ENCODE results near the gene TMPRSS11A. TPM values are rescaled to one million over a fixed set of nuclear protein-coding genes. Genes with fewer than 3 reads are reported as not detected.

TMPRSS11A gene
- total RNA-seq, 1 donor from 2014 or later: not detected

GRCh38 chr4:67940506-67940905 is 22.8 kb downstream of the TMPRSS11A start:
- H3K27ac Mint-ChIP-seq (ENCODE audit: unreplicated experiment): no peak overlapping the region
- TF ChIP-seq CTCF (IDR thresholded peaks at IDR 0.05; ENCODE audit: partially characterized antibody, unreplicated experiment): no peak
- H3K27me3 Mint-ChIP-seq (ENCODE audit: unreplicated experiment): no peaks in the 10 kb centered on the region
- H3K4me1 Mint-ChIP-seq (ENCODE audit: low read depth, unreplicated experiment): no peaks in the 10 kb centered on the region
- H3K36me3 Mint-ChIP-seq (ENCODE audit: unreplicated experiment): no peaks in the 10 kb centered on the region
- H3K9me3 Mint-ChIP-seq (ENCODE audit: unreplicated experiment): no peaks in the 10 kb centered on the region
- H3K4me3 Mint-ChIP-seq (ENCODE audit: unreplicated experiment): no peak overlapping the region
- DNase-seq: no peak

GRCh38 chr4:67939195-67939594 is 24.1 kb downstream of the TMPRSS11A start:
- no peak for TF ChIP-seq CTCF (IDR thresholded peaks at IDR 0.05; ENCODE audit: partially characterized antibody, unreplicated experiment)
- Mint-ChIP-seq H3K27ac (ENCODE audit: unreplicated experiment) (no peak overlapping the region), H3K36me3 (ENCODE audit: unreplicated experiment) (no peaks in the 10 kb centered on the region), H3K4me1 (ENCODE audit: low read depth, unreplicated experiment) (no peaks in the 10 kb centered on the region), H3K27me3 (ENCODE audit: unreplicated experiment) (no peaks in the 10 kb centered on the region), H3K4me3 (ENCODE audit: unreplicated experiment) (no peak overlapping the region), H3K9me3 (ENCODE audit: unreplicated experiment) (no peaks in the 10 kb centered on the region)
- no peak for DNase-seq

DNA sequence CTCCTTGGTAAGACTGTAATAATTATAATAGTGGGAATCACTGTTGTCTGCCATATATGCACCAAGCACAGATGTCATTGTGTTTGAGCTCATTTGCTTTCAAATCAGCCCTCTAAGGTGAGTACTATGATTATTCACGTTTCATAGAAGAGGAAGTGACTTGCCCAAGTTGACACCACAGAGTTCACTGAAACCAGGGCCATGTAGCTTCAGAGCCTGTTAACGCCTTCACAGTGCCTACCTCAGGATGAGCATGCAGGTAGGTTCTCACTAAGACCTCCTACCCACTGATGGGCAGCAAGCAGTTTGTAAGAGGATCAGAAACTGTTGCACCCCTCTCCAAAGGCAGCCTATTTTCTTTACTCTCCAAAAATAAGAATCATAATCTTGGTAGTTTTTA is 27.4 kb downstream of the TMPRSS11A start:
- DNase-seq: no peak
- Mint-ChIP-seq H3K36me3 (ENCODE audit: unreplicated experiment) (no peaks in the 10 kb centered on the region), H3K27me3 (ENCODE audit: unreplicated experiment) (no peaks in the 10 kb centered on the region), H3K9me3 (ENCODE audit: unreplicated experiment) (no peaks in the 10 kb centered on the region), H3K4me1 (ENCODE audit: low read depth, unreplicated experiment) (no peaks in the 10 kb centered on the region), H3K27ac (ENCODE audit: unreplicated experiment) (no peak overlapping the region), H3K4me3 (ENCODE audit: unreplicated experiment) (no peak overlapping the region)
- TF ChIP-seq CTCF (IDR thresholded peaks at IDR 0.05; ENCODE audit: partially characterized antibody, unreplicated experiment): no peak

- no peak overlapping the region for H3K27ac Mint-ChIP-seq (ENCODE audit: unreplicated experiment)
- no peaks in the 10 kb centered on the region for H3K27me3 Mint-ChIP-seq (ENCODE audit: unreplicated experiment)
- no peak for DNase-seq
- no peak for TF ChIP-seq CTCF (IDR thresholded peaks at IDR 0.05; ENCODE audit: partially characterized antibody, unreplicated experiment)
- no peaks in the 10 kb centered on the region for H3K36me3 Mint-ChIP-seq (ENCODE audit: unreplicated experiment)
- H3K4me3 Mint-ChIP-seq (ENCODE audit: unreplicated experiment): no peak overlapping the region
- H3K9me3 Mint-ChIP-seq (ENCODE audit: unreplicated experiment): no peaks in the 10 kb centered on the region
- no peaks in the 10 kb centered on the region for H3K4me1 Mint-ChIP-seq (ENCODE audit: low read depth, unreplicated experiment)
Observed at GRCh38 chr4:67934628-67935027, 28.7 kb downstream of the TMPRSS11A start.

DNA sequence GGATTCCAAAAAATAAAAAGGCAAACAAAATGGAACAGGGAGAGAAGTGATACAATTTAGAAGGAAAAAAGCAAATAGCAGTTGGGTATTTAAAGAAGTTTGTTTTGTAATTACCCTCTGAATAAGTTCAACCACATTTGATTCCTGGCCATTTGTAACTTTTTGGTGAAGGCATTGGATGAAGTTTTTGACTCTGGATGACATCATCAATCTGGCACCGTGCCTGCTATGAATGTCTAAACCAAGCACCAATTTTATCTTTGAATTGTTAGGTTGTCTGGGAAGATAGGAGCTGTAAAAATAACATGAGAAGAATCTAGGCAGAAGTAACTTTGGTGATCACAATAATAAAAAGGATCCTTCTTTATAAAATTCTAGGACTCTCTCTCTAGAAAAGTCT is 29.5 kb downstream of the TMPRSS11A start:
- Mint-ChIP-seq H3K4me3 (ENCODE audit: unreplicated experiment) (no peak overlapping the region), H3K27ac (ENCODE audit: unreplicated experiment) (no peak overlapping the region), H3K9me3 (ENCODE audit: unreplicated experiment) (no peaks in the 10 kb centered on the region), H3K27me3 (ENCODE audit: unreplicated experiment) (no peaks in the 10 kb centered on the region), H3K36me3 (ENCODE audit: unreplicated experiment) (no peaks in the 10 kb centered on the region), H3K4me1 (ENCODE audit: low read depth, unreplicated experiment) (no peaks in the 10 kb centered on the region)
- no peak for DNase-seq
- no peak for TF ChIP-seq CTCF (IDR thresholded peaks at IDR 0.05; ENCODE audit: partially characterized antibody, unreplicated experiment)

All from glutamatergic neuron (in vitro differentiated cells).